ENCODE data around the gene ABTB1.
A peak's percentile ranks its signal among the peaks of the same experiment; 100 is the strongest.

ABTB1 gene

DNA sequence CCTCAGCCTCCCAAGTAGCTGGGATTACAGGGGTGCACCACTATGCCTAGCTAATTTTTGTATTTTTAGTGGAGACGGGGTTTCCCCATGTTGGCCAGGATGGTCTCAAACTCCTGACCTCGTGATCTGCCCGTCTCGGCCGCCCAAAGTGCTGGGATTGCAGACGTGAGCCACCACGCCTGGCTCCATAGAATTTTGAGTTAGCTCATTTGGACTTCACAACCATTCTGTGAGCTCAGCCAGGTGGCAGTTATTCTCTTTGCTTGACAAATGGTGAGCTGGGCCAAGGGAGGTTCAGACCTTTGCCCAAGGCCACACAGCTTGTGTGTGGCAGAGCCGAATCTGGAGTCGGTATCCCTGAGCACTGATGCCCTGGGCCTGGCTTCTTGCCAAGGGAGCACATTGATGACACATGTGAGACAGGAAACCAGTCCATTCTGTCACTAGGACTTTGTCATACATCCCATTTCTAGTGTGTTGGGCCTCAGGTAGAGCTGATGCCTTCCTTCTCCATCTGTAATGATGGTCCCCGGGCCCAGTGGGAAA lies 26.2 kb upstream of the ABTB1 start:
- no peak overlapping the region for H4K91ac ChIP-seq (ENCODE audit: low read depth, low read length, poor library complexity)
- H3K14ac ChIP-seq (ENCODE audit: low read length): no peak overlapping the region
- H2AK5ac ChIP-seq (ENCODE audit: low read depth, low read length): no peak overlapping the region
- H3K23ac ChIP-seq (ENCODE audit: low read depth, low read length, poor library complexity): no peak overlapping the region
- H3K4ac ChIP-seq (ENCODE audit: low read length): no peak overlapping the region
- H2AFZ ChIP-seq (ENCODE audit: low read length): no peak overlapping the region
- no peak overlapping the region for H2BK120ac ChIP-seq (ENCODE audit: low read depth, low read length)
- H2BK15ac ChIP-seq (ENCODE audit: low read length): no peak overlapping the region
- H3K18ac ChIP-seq (ENCODE audit: low read length): peak overlapping the region; percentile 48
- H3K4me2 ChIP-seq (ENCODE audit: insufficient read depth, low read length, poor library complexity, severe bottlenecking): no peak overlapping the region
- H2BK5ac ChIP-seq (ENCODE audit: low read length): no peak overlapping the region
- no peaks in the 10 kb centered on the region for H3K79me1 ChIP-seq (ENCODE audit: low read depth, low read length)
- H3K4me1 ChIP-seq (ENCODE audit: control insufficient read depth in 2 of 2, insufficient read depth in 1 of 2, low read depth in 1 of 2, low read length in 2 of 2): peaks cover 0 to 5% of the 10 kb centered on the region in 2 donors
- no peak overlapping the region for H4K8ac ChIP-seq (ENCODE audit: low read depth, low read length)
- no peaks in the 10 kb centered on the region for H3K9me3 ChIP-seq (replicated peaks in 1 of 2; ENCODE audit: control insufficient read depth in 2 of 2, insufficient read depth in 1 of 2, low read depth in 1 of 2, low read length in 2 of 2)
- WGBS, 2 donors (ENCODE audit: extremely low coverage in 2 of 2, insufficient read length in 2 of 2, insufficient replicate concordance in 1 of 2): no CpG with 5 or more reads among the region's 10 CpGs
- H3K9ac ChIP-seq (ENCODE audit: low read depth, low read length, poor library complexity): peak overlapping the region; percentile 51
- H3K27ac ChIP-seq (replicated peaks; ENCODE audit: low read length): no peak overlapping the region
- H3K4me3 ChIP-seq (ENCODE audit: low read length in 2 of 2): no peak overlapping the region
- no peak for DNase-seq (ENCODE audit: low spot score)
- H3K36me3 ChIP-seq (replicated peaks in 1 of 2; ENCODE audit: control insufficient read depth in 2 of 2, insufficient read depth in 2 of 2, low read length in 2 of 2): peaks cover 2 to 74% of the 10 kb centered on the region in 2 donors
- no peaks in the 10 kb centered on the region for H3K27me3 ChIP-seq (ENCODE audit: control insufficient read depth in 3 of 3, insufficient read depth in 3 of 3, low read depth in 1 of 3, low read length in 3 of 3)
- H2BK12ac ChIP-seq (ENCODE audit: low read length): no peak overlapping the region

GRCh38 chr3:127647166-127647844 lies 25.4 kb upstream of the ABTB1 start:
- Histone ChIP-seq H3K4me2 (ENCODE audit: insufficient read depth, low read length, poor library complexity, severe bottlenecking) (no peak overlapping the region), H2BK12ac (ENCODE audit: low read length) (no peak overlapping the region), H3K9me3 (replicated peaks in 1 of 2; ENCODE audit: control insufficient read depth in 2 of 2, insufficient read depth in 1 of 2, low read depth in 1 of 2, low read length in 2 of 2) (no peaks in the 10 kb centered on the region), H2BK120ac (ENCODE audit: low read depth, low read length) (no peak overlapping the region), H3K14ac (ENCODE audit: low read length) (no peak overlapping the region), H3K79me1 (ENCODE audit: low read depth, low read length) (no peaks in the 10 kb centered on the region), H2AFZ (ENCODE audit: low read length) (no peak overlapping the region), H4K8ac (ENCODE audit: low read depth, low read length) (no peak overlapping the region), H3K18ac (ENCODE audit: low read length) (no peak overlapping the region), H4K91ac (ENCODE audit: low read depth, low read length, poor library complexity) (no peak overlapping the region), H3K27ac (replicated peaks; ENCODE audit: low read length) (no peak overlapping the region), H3K4me1 (ENCODE audit: control insufficient read depth in 2 of 2, insufficient read depth in 1 of 2, low read depth in 1 of 2, low read length in 2 of 2) (peaks cover 0 to 5% of the 10 kb centered on the region in 2 donors), H2AK5ac (ENCODE audit: low read depth, low read length) (no peak overlapping the region), H3K23ac (ENCODE audit: low read depth, low read length, poor library complexity) (no peak overlapping the region), H2BK5ac (ENCODE audit: low read length) (no peak overlapping the region), H2BK15ac (ENCODE audit: low read length) (no peak overlapping the region), H3K9ac (ENCODE audit: low read depth, low read length, poor library complexity) (no peak overlapping the region), H3K27me3 (ENCODE audit: control insufficient read depth in 3 of 3, insufficient read depth in 3 of 3, low read depth in 1 of 3, low read length in 3 of 3) (no peaks in the 10 kb centered on the region), H3K4ac (ENCODE audit: low read length) (no peak overlapping the region), H3K4me3 (ENCODE audit: low read length in 2 of 2) (no peak overlapping the region), H3K36me3 (replicated peaks in 1 of 2; ENCODE audit: control insufficient read depth in 2 of 2, insufficient read depth in 2 of 2, low read length in 2 of 2) (peaks cover under 1 to 73% of the 10 kb centered on the region in 2 donors)
- DNase-seq (ENCODE audit: low spot score): no peak
- WGBS, 2 donors (ENCODE audit: extremely low coverage in 2 of 2, insufficient read length in 2 of 2, insufficient replicate concordance in 1 of 2): no CpG with 5 or more reads among the region's 13 CpGs

GRCh38 chr3:127647845-127648204 lies 24.9 kb upstream of the ABTB1 start:
- Histone ChIP-seq H3K4me3 (ENCODE audit: low read length in 2 of 2) (no peak overlapping the region), H2BK12ac (ENCODE audit: low read length) (no peak overlapping the region), H2AK5ac (ENCODE audit: low read depth, low read length) (no peak overlapping the region), H3K79me1 (ENCODE audit: low read depth, low read length) (no peaks in the 10 kb centered on the region), H3K4ac (ENCODE audit: low read length) (no peak overlapping the region), H3K14ac (ENCODE audit: low read length) (no peak overlapping the region), H4K8ac (ENCODE audit: low read depth, low read length) (no peak overlapping the region), H3K9ac (ENCODE audit: low read depth, low read length, poor library complexity) (no peak overlapping the region), H3K9me3 (replicated peaks in 1 of 2; ENCODE audit: control insufficient read depth in 2 of 2, insufficient read depth in 1 of 2, low read depth in 1 of 2, low read length in 2 of 2) (no peaks in the 10 kb centered on the region), H3K36me3 (replicated peaks in 1 of 2; ENCODE audit: control insufficient read depth in 2 of 2, insufficient read depth in 2 of 2, low read length in 2 of 2) (peaks cover 0 to 68% of the 10 kb centered on the region in 2 donors), H4K91ac (ENCODE audit: low read depth, low read length, poor library complexity) (no peak overlapping the region), H3K4me2 (ENCODE audit: insufficient read depth, low read length, poor library complexity, severe bottlenecking) (no peak overlapping the region), H3K23ac (ENCODE audit: low read depth, low read length, poor library complexity) (no peak overlapping the region), H3K4me1 (ENCODE audit: control insufficient read depth in 2 of 2, insufficient read depth in 1 of 2, low read depth in 1 of 2, low read length in 2 of 2) (peaks cover 0 to 5% of the 10 kb centered on the region in 2 donors), H3K27me3 (ENCODE audit: control insufficient read depth in 3 of 3, insufficient read depth in 3 of 3, low read depth in 1 of 3, low read length in 3 of 3) (no peaks in the 10 kb centered on the region), H2BK120ac (ENCODE audit: low read depth, low read length) (no peak overlapping the region), H2BK15ac (ENCODE audit: low read length) (no peak overlapping the region), H3K18ac (ENCODE audit: low read length) (no peak overlapping the region), H2BK5ac (ENCODE audit: low read length) (no peak overlapping the region), H2AFZ (ENCODE audit: low read length) (no peak overlapping the region), H3K27ac (replicated peaks; ENCODE audit: low read length) (no peak overlapping the region)
- DNase-seq (ENCODE audit: low spot score): no peak

DNA sequence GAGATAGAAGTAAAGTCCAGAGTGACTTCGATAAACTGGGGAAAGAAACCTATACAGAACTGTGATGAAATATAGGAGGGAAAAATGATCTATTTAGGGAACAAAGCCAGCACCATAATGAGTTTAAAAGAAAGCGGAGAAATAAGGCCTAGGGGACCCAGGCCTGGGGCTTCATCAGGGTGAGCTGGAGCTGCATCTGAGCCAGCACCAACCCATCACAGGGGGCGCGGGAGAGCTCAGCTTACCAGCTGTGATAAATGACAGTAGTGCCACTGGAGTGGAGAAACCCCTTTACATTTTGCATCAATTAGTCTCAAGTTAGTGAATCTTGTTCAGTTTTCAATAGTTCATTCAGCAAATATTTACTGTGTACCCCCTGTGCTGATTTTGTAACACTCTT lies 22.5 kb upstream of the ABTB1 start:
- no peaks in the 10 kb centered on the region for H3K79me1 ChIP-seq (ENCODE audit: low read depth, low read length)
- H3K4me1 ChIP-seq (ENCODE audit: control insufficient read depth in 2 of 2, insufficient read depth in 1 of 2, low read depth in 1 of 2, low read length in 2 of 2): peaks cover 0 to 5% of the 10 kb centered on the region in 2 donors
- H2AK5ac ChIP-seq (ENCODE audit: low read depth, low read length): no peak overlapping the region
- H3K23ac ChIP-seq (ENCODE audit: low read depth, low read length, poor library complexity): no peak overlapping the region
- H3K36me3 ChIP-seq (replicated peaks in 1 of 2; ENCODE audit: control insufficient read depth in 2 of 2, insufficient read depth in 2 of 2, low read length in 2 of 2): peaks cover 0 to 57% of the 10 kb centered on the region in 2 donors
- no peak overlapping the region for H3K27ac ChIP-seq (replicated peaks; ENCODE audit: low read length)
- no peak overlapping the region for H3K14ac ChIP-seq (ENCODE audit: low read length)
- no peak overlapping the region for H3K4me3 ChIP-seq (ENCODE audit: low read length in 2 of 2)
- H4K91ac ChIP-seq (ENCODE audit: low read depth, low read length, poor library complexity): no peak overlapping the region
- no peak overlapping the region for H4K8ac ChIP-seq (ENCODE audit: low read depth, low read length)
- H3K27me3 ChIP-seq (ENCODE audit: control insufficient read depth in 3 of 3, insufficient read depth in 3 of 3, low read depth in 1 of 3, low read length in 3 of 3): no peaks in the 10 kb centered on the region
- no peak overlapping the region for H3K9ac ChIP-seq (ENCODE audit: low read depth, low read length, poor library complexity)
- no peak overlapping the region for H3K4me2 ChIP-seq (ENCODE audit: insufficient read depth, low read length, poor library complexity, severe bottlenecking)
- no CpG with 5 or more reads among the region's 4 CpGs for WGBS, 2 donors (ENCODE audit: extremely low coverage in 2 of 2, insufficient read length in 2 of 2, insufficient replicate concordance in 1 of 2)
- H2BK5ac ChIP-seq (ENCODE audit: low read length): no peak overlapping the region
- H3K4ac ChIP-seq (ENCODE audit: low read length): no peak overlapping the region
- no peak for DNase-seq (ENCODE audit: low spot score)
- no peak overlapping the region for H2AFZ ChIP-seq (ENCODE audit: low read length)
- no peak overlapping the region for H2BK12ac ChIP-seq (ENCODE audit: low read length)
- no peak overlapping the region for H2BK15ac ChIP-seq (ENCODE audit: low read length)
- H2BK120ac ChIP-seq (ENCODE audit: low read depth, low read length): no peak overlapping the region
- no peak overlapping the region for H3K18ac ChIP-seq (ENCODE audit: low read length)
- H3K9me3 ChIP-seq (replicated peaks in 1 of 2; ENCODE audit: control insufficient read depth in 2 of 2, insufficient read depth in 1 of 2, low read depth in 1 of 2, low read length in 2 of 2): no peaks in the 10 kb centered on the region
